NT2/D1 (cell line): ENCODE results near the gene CFAP61.

Experiments used
- DNase-seq: peaks from one replicate; pipeline ENCODE4 v3.0.0-alpha.2; 2011; ENCODE audit warnings: low read depth, low spot score
- H3K27me3 ChIP-seq: 2 replicates; pipeline ENCODE4 v1.6.0; 2011; ENCODE audit warnings: mild to moderate bottlenecking; ENCODE audit not compliant: insufficient read length, insufficient read depth
- H3K36me3 ChIP-seq: 2 replicates; pipeline ENCODE4 v1.6.1; 2011; ENCODE audit warnings: mild to moderate bottlenecking, low read length, mixed read lengths; ENCODE audit not compliant: insufficient read depth, insufficient read length
- H3K4me1 ChIP-seq: 2 replicates; pipeline ENCODE4 v1.5.1; 2011; ENCODE audit not compliant: insufficient read depth, insufficient read length
- H3K4me3 ChIP-seq: 2 replicates; pipeline ENCODE4 v1.5.1; 2011; ENCODE audit warnings: low read depth; ENCODE audit not compliant: insufficient read length
- H3K9ac ChIP-seq: 2 replicates; pipeline ENCODE4 v1.6.0; 2011; ENCODE audit warnings: low read depth; ENCODE audit not compliant: insufficient read length
- H3K9me3 ChIP-seq: 2 replicates; pipeline ENCODE4 v1.5.1; 2011; ENCODE audit warnings: mild to moderate bottlenecking, low read length; ENCODE audit not compliant: insufficient read depth
- SUZ12 ChIP-seq: IDR thresholded peaks from 2 replicates; pipeline ENCODE4 v1.6.1; 2011; ENCODE audit not compliant: insufficient read length, insufficient read depth; ENCODE audit errors: extremely low read depth
- YY1 ChIP-seq: IDR thresholded peaks from 2 replicates; pipeline ENCODE4 v1.6.1; 2011; ENCODE audit not compliant: insufficient read length, insufficient read depth
- ZNF274 ChIP-seq: IDR thresholded peaks from 2 replicates; pipeline ENCODE4 v1.6.1; 2011; ENCODE audit warnings: mild to moderate bottlenecking, low read depth, low read length

The CFAP61 gene

DNA sequence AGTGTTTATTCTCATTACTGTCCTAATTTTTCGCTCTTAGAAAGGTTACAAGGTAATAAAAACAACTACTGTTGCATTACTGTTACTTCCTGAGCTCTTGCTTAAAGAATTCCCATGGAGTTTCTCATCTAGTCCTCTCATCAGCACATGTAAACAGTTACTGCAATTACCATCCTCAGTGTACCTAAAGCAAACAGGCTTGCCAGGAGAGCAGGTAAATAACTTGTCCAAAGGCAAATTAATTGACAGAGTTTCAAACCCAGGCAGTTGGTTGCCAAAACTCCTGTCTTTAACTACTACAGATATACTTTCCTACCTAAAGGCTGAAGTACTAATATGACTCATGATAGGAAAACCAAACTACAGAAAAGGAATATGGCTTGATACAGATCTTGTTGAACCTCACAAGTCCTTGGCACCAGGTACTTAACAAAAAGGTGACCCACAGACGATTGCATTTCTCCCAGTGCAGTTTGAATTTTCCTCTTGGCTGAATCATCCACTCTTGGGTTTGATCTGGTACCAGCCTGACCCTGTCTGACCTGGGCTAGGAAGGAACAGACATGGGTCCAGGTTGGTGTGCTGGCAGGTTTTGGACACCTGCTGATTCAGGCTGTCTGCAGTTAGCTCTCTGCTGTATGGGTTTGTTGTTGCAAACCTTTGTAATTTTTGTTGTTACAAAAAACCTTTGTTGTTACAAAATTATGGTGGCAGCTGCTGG, 153.0 kb downstream of the CFAP61 start:
- H3K27me3 ChIP-seq: no peaks in the 10 kb centered on the region
- no peak overlapping the region for H3K4me3 ChIP-seq
- H3K4me1 ChIP-seq: no peaks in the 10 kb centered on the region
- H3K36me3 ChIP-seq: no peaks in the 10 kb centered on the region
- no peak for DNase-seq
- TF ChIP-seq ZNF274 (no peak), YY1 (no peak), SUZ12 (no peak)
- no peaks in the 10 kb centered on the region for H3K9me3 ChIP-seq
- no peak overlapping the region for H3K9ac ChIP-seq

DNA sequence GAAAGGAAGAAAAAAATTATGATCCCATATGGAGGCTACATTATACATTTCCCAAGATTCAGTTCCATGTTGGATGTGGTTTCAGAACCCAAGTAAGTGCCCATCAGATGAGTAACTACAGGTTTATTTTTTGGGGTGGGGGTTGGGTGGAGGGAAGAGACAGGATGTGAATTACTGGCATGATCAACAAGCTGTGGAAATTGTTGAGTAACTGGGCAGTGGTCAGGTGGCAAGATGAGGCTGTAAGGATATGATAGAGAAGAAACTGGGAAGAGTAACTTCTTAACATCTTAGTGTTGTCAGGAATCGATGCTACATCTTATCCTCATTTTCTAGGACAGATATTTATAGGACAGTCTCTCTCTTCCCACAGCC, 153.5 kb downstream of the CFAP61 start:
- no peak overlapping the region for H3K4me3 ChIP-seq
- H3K4me1 ChIP-seq: no peaks in the 10 kb centered on the region

DNA sequence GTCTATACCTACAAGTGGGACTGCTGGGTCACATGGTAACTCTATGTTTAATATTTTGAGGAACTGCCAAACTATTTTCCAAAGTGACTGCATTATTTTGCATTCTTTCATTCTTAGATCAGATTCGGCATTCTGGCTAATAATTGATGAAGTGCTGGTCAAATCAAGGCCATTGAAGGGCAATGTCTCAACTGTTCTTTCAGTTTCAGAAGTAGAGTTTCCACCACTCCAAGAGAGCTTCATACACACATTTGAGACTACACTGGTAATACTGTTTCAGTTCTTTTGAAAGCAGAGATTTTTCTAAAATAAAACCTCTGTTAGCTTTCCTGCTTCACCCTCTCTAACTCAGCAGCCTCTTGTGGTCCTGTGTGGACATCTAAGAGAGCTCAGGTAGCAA, 154.5 kb downstream of the CFAP61 start:
- no peak overlapping the region for H3K9ac ChIP-seq
- H3K4me3 ChIP-seq: no peak overlapping the region
- no peaks in the 10 kb centered on the region for H3K36me3 ChIP-seq
- TF ChIP-seq YY1: no peak
- TF ChIP-seq SUZ12: no peak
- TF ChIP-seq ZNF274: no peak
- H3K27me3 ChIP-seq: no peaks in the 10 kb centered on the region
- no peaks in the 10 kb centered on the region for H3K4me1 ChIP-seq
- no peaks in the 10 kb centered on the region for H3K9me3 ChIP-seq
- DNase-seq: no peak

More for the DNA sequence above, 153.5 kb downstream of the CFAP61 start:
- TF ChIP-seq ZNF274: no peak
- no peak for TF ChIP-seq YY1
- TF ChIP-seq SUZ12: no peak
- DNase-seq: no peak
- Histone ChIP-seq H3K9me3 (no peaks in the 10 kb centered on the region), H3K36me3 (no peaks in the 10 kb centered on the region), H3K9ac (no peak overlapping the region), H3K27me3 (no peaks in the 10 kb centered on the region)

DNA sequence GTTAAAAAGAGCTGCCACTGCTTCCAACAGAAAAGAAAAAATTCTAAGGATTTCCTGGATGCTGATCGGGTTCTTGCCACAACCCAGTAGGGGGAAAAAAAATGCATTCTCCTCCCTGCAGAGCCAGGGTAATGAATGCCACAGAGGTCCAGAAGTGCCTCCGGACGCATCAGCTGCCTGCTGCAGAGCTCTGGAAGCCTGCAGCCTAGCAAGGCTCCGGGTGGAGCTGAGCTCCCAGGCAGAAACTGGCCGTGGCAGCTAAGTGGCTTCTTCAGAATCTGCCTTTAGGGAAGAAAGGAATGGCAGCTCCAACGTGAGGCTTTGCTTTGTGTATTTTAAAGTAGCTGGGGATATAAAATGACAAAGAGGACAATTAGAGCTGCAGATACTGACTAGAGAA, 155.0 kb downstream of the CFAP61 start:
- no peaks in the 10 kb centered on the region for H3K4me1 ChIP-seq
- no peaks in the 10 kb centered on the region for H3K36me3 ChIP-seq
- H3K9me3 ChIP-seq: no peaks in the 10 kb centered on the region
- H3K4me3 ChIP-seq: no peak overlapping the region
- H3K9ac ChIP-seq: no peak overlapping the region
- H3K27me3 ChIP-seq: no peaks in the 10 kb centered on the region
- TF ChIP-seq SUZ12: no peak
- no peak for TF ChIP-seq ZNF274
- TF ChIP-seq YY1: no peak
- peak; percentile 27 for DNase-seq

DNA sequence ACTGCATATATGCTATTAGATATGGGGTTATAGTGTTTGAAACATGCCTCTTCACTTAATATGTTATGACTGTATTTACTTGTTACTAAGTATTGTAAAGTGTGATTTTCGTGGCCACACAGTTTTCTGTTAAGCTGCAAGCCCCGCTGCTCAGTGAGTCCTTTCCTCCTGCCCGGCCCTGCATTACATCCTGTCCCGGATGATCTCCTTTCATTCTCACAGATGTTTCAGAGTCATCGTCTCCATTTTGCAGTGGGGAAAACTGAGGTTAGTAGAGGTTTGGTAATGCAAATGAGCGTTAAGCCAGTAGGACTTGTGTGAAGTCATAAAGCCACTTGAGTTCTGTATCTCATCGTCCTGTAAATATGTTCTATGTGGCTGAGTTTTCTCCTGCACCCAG, 155.5 kb downstream of the CFAP61 start:
- Histone ChIP-seq H3K4me1 (no peaks in the 10 kb centered on the region), H3K4me3 (no peak overlapping the region)
- TF ChIP-seq YY1 (no peak), ZNF274 (no peak), SUZ12 (no peak)

DNA sequence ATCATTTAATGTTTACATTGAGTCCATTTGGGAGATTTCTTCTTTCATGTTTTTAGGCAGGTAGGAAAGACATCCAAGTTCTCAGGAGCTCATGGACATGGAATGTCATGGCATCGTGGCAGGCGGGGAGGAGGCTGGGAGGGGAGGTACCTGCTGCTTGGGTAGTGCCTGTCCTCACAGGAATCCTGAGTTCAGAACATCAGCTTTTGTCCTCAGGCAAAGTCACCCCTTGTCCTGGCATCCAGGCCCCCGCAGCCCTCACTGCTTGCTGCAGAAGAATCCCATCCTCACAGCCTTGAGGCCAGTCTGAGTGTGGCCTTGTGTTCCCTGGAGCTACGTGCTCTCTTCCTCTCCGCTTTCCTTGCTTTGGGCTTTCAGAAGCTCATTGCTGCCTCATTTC, 157.4 kb downstream of the CFAP61 start:
- no peak for DNase-seq
- Histone ChIP-seq H3K4me3 (no peak overlapping the region), H3K36me3 (no peaks in the 10 kb centered on the region), H3K4me1 (no peaks in the 10 kb centered on the region), H3K9me3 (no peaks in the 10 kb centered on the region), H3K27me3 (no peaks in the 10 kb centered on the region), H3K9ac (no peak overlapping the region)
- TF ChIP-seq ZNF274 (no peak), SUZ12 (no peak), YY1 (no peak)

More for the DNA sequence above, 155.5 kb downstream of the CFAP61 start:
- DNase-seq: no peak
- Histone ChIP-seq H3K27me3 (no peaks in the 10 kb centered on the region), H3K9ac (no peak overlapping the region), H3K36me3 (no peaks in the 10 kb centered on the region), H3K9me3 (no peaks in the 10 kb centered on the region)

DNA sequence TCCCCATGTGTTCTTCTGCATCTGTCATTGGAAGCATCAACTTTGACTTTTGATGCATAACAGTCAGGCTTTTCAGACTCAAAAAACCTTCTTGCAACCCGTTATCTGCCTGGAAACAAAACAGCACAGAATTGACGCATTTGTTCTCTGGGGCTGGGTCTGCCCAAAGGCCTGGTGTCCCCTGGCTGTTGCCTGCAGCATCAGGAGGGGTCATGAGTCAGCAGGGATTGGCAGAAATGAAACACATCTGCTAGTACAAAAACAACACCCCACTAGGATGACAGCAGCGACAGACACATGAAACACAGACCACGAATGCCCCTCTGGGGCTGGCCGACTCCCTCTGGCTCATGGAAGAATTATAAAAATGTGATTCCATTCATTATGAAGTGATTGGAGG, 158.0 kb downstream of the CFAP61 start:
- Histone ChIP-seq H3K36me3 (no peaks in the 10 kb centered on the region), H3K4me1 (no peaks in the 10 kb centered on the region), H3K9me3 (no peaks in the 10 kb centered on the region), H3K4me3 (no peak overlapping the region), H3K27me3 (no peaks in the 10 kb centered on the region), H3K9ac (no peak overlapping the region)
- DNase-seq: no peak
- TF ChIP-seq ZNF274 (no peak), SUZ12 (no peak), YY1 (no peak)
